ENCODE results near the gene RCAN2.

The RCAN2 gene

DNA sequence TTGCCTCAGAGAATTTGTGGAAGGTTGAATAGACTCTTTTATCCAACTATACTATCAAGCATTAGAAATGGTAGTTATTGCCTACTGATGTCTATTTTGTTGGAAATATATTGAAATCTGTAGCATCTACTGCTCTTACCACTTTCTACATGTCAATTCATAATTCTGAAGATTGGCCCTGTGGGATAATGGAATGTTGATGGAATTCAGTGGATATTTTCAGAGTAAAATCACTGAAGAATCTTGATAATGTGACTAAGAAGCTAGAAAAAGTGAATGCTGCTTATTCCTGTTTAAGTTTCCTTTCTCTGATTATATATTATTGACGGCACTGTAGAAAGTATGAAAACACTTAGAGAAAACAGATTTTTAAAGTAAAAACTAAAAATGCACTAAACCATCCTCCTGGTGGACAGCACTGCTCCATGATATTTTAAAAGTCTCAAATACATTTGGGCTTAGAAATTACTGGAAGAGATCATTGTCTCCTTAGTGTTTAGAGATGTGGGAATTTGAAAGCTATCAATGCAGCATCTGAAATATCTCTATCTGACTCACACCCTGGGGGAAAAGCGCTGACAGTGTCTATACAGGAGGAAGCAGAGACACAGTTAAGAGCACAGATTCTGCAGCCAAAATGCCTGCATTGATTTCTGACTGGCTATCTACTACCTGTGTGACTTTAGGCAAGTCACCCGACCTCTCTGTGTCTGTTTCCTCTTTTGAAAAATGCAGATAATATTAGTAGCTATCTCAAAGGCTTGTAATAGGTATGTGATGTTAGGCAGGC, 37.9 kb upstream of the RCAN2 start:
- Histone ChIP-seq H3K9me3 (ENCODE audit: control insufficient read depth, low read length) (no peaks in the 10 kb centered on the region), H3K36me3 (ENCODE audit: control insufficient read depth, insufficient read depth, low read length) (no peaks in the 10 kb centered on the region), H3K4me1 (peaks cover 3% of the 10 kb centered on the region), H3K9ac (no peak overlapping the region), H3K79me2 (no peaks in the 10 kb centered on the region), H3K27me3 (ENCODE audit: control insufficient read depth, insufficient read depth, low read length) (no peaks in the 10 kb centered on the region), H3K4me3 (ENCODE audit: low read depth, low read length) (no peak overlapping the region), H2AFZ (no peak overlapping the region), H3K27ac (no peak overlapping the region), H3K4me2 (ENCODE audit: low read length) (no peak overlapping the region)
- TF ChIP-seq, protein P1, sequence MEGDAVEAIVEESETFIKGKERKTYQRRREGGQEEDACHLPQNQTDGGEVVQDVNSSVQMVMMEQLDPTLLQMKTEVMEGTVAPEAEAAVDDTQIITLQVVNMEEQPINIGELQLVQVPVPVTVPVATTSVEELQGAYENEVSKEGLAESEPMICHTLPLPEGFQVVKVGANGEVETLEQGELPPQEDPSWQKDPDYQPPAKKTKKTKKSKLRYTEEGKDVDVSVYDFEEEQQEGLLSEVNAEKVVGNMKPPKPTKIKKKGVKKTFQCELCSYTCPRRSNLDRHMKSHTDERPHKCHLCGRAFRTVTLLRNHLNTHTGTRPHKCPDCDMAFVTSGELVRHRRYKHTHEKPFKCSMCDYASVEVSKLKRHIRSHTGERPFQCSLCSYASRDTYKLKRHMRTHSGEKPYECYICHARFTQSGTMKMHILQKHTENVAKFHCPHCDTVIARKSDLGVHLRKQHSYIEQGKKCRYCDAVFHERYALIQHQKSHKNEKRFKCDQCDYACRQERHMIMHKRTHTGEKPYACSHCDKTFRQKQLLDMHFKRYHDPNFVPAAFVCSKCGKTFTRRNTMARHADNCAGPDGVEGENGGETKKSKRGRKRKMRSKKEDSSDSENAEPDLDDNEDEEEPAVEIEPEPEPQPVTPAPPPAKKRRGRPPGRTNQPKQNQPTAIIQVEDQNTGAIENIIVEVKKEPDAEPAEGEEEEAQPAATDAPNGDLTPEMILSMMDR (IDR thresholded peaks at IDR 0.05), result no peak

DNA sequence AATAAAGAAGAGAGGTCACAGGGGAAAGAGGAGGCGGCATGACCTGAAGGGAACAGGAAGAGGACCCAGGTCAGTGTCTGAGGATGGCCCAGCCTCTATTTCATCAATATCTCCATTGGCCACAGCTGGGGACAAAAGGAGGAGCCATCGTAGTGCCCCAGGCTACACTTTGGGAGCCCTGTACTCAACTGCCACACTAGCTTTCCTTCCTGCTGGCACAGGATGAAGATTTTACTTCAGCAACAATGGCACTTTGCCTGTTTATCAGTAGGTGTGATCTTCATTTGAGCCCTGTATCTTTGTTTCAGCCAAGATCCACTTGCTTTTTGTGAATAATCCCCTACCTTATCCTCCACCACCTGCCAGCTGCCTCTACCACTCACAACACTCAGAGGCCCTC, 35.4 kb upstream of the RCAN2 start:
- no peak overlapping the region for H3K4me3 ChIP-seq (ENCODE audit: low read depth, low read length)
- no peaks in the 10 kb centered on the region for H3K36me3 ChIP-seq (ENCODE audit: control insufficient read depth, insufficient read depth, low read length)
- no peak overlapping the region for H3K27ac ChIP-seq
- no peak overlapping the region for H3K4me2 ChIP-seq (ENCODE audit: low read length)
- no peak overlapping the region for H3K9ac ChIP-seq
- peak overlapping the region; percentile 13 for H2AFZ ChIP-seq
- peaks cover 3% of the 10 kb centered on the region for H3K4me1 ChIP-seq
- no peaks in the 10 kb centered on the region for H3K79me2 ChIP-seq
- TF ChIP-seq, protein P1 (IDR thresholded peaks at IDR 0.05), result no peak
- H3K27me3 ChIP-seq (ENCODE audit: control insufficient read depth, insufficient read depth, low read length), result no peaks in the 10 kb centered on the region
- no peaks in the 10 kb centered on the region for H3K9me3 ChIP-seq (ENCODE audit: control insufficient read depth, low read length)

DNA sequence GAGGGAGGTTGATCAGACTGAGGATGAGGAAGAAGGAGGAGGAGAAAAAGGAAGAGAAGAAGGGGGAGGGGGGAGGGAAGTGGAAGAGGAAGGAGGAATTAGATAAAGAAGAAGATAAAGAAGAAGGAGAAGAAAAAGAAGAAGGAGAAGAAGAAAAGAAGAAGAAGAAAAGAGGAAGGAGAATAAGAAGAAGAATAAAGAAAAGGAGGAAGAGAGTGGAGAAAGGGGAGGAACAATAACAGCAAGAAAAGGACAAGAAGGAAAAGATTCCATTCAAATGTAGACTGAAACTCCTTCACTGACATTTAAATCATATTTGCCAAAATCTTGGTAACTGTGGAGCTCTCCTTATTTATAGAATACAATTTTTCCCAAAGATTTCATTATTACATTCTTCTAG, 34.3 kb upstream of the RCAN2 start:
- H3K27ac ChIP-seq, result no peak overlapping the region
- no peaks in the 10 kb centered on the region for H3K27me3 ChIP-seq (ENCODE audit: control insufficient read depth, insufficient read depth, low read length)
- no peaks in the 10 kb centered on the region for H3K79me2 ChIP-seq
- no peak overlapping the region for H3K4me3 ChIP-seq (ENCODE audit: low read depth, low read length)
- no peak overlapping the region for H3K9ac ChIP-seq
- no peak overlapping the region for H2AFZ ChIP-seq
- no peak overlapping the region for H3K4me2 ChIP-seq (ENCODE audit: low read length)
- H3K9me3 ChIP-seq (ENCODE audit: control insufficient read depth, low read length), result no peaks in the 10 kb centered on the region
- H3K4me1 ChIP-seq, result peaks cover 3% of the 10 kb centered on the region
- H3K36me3 ChIP-seq (ENCODE audit: control insufficient read depth, insufficient read depth, low read length), result no peaks in the 10 kb centered on the region
- TF ChIP-seq, protein P1 (IDR thresholded peaks at IDR 0.05), result no peak

DNA sequence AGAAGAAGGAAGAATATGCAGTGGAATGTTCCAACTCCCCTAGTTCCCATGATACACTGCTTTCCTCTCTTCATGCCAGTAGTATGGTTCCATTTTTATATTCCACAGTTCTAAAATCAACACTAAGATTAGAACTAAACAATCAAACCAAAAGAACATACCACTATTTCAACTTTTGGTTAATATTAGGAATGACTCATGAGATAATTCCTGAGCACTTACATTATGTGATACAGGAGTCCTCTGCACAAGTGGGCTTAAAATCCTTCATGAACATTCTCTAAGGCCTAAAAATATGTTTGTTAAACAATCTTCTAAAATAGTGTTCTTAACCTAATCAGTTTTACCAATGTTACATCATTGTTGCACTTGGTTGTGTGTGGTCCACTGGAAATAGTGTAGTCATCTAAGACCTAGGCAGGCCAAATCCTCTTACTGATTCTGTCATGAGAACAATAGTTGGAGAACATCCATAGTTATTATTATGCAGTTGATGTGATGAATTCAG, 30.3 kb upstream of the RCAN2 start:
- H2AFZ ChIP-seq, result no peak overlapping the region
- no peaks in the 10 kb centered on the region for H3K79me2 ChIP-seq
- no peak overlapping the region for H3K9ac ChIP-seq
- H3K4me1 ChIP-seq, result no peaks in the 10 kb centered on the region
- TF ChIP-seq, protein P1 (IDR thresholded peaks at IDR 0.05), result no peak
- H3K9me3 ChIP-seq (ENCODE audit: control insufficient read depth, low read length), result no peaks in the 10 kb centered on the region
- H3K27me3 ChIP-seq (ENCODE audit: control insufficient read depth, insufficient read depth, low read length), result no peaks in the 10 kb centered on the region
- H3K4me2 ChIP-seq (ENCODE audit: low read length), result no peak overlapping the region
- H3K27ac ChIP-seq, result no peak overlapping the region
- no peak overlapping the region for H3K4me3 ChIP-seq (ENCODE audit: low read depth, low read length)
- no peaks in the 10 kb centered on the region for H3K36me3 ChIP-seq (ENCODE audit: control insufficient read depth, insufficient read depth, low read length)

DNA sequence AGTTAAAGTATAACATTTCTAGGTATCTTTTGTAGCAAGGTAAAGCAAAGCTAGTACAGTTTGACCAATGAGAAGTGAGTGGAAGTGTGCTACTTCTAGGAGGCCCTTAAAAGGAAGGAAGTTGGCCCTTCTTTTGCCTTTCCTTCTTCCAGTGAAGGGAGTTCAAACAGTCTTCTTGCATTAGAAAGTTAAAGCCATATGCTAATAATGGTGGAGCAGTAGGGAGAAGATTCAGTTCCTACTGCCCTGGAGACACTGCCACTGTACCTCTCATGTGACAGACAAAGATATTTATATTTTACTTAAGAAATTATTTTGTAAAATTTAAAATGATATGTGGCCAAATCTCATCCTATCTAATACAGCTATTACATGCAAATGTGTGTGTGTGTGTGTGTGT, 26.0 kb upstream of the RCAN2 start:
- H3K79me2 ChIP-seq, result no peaks in the 10 kb centered on the region
- H3K4me2 ChIP-seq (ENCODE audit: low read length), result no peak overlapping the region
- H2AFZ ChIP-seq, result no peak overlapping the region
- no peaks in the 10 kb centered on the region for H3K36me3 ChIP-seq (ENCODE audit: control insufficient read depth, insufficient read depth, low read length)
- no peak overlapping the region for H3K9ac ChIP-seq
- H3K4me3 ChIP-seq (ENCODE audit: low read depth, low read length), result no peak overlapping the region
- no peaks in the 10 kb centered on the region for H3K4me1 ChIP-seq
- H3K27me3 ChIP-seq (ENCODE audit: control insufficient read depth, insufficient read depth, low read length), result no peaks in the 10 kb centered on the region
- H3K27ac ChIP-seq, result no peak overlapping the region
- TF ChIP-seq, protein P1 (IDR thresholded peaks at IDR 0.05), result no peak
- H3K9me3 ChIP-seq (ENCODE audit: control insufficient read depth, low read length), result no peaks in the 10 kb centered on the region
